Fibroblast of skin of abdomen (primary cell): ENCODE measurements around the gene TLX3.

ENCODE experiments used
- DNase-seq: peaks from one replicate; pipeline ENCODE4 v3.0.0-alpha.2; 2013

TLX3 gene

GRCh38 chr5:171306781-171307591 is 2.1 kb upstream of the TLX3 start:
- DNase-seq, result no peak

DNA sequence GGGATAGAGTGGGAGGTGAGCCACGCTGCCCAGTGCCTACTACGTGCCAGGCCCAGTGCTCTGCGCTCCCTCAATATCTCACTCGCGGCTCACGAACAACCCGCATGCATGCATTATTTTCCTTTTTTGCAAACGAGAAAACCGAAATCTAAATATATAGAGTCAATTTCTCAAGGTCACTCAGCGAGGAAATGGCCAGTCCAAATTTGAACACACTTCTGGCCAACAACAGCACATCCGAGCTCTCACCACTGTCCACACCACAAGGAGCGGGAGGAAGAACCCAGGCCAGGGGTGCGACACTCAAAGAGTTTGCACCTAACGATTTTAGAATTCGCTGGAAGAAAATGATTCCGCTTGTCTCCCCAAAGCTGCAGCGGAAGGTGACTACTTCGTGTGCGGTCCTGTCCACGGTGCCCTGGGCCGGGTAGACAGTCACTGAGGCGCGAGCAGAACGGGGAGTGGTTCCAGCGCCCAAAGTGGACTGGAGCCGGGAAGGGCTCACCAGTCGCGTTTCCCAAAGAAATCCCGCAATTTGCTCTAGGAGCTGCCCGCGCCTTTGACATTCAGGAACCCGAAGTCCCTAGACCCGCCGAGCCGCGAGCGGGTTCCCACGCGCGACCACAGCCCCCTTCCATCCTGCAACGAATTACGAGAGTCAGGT is 1.1 kb upstream of the TLX3 start:
- no peak for DNase-seq

- DNase-seq, result no peak
Observed at GRCh38 chr5:171309276-171310211, 496 bp downstream of the TLX3 start.

DNA sequence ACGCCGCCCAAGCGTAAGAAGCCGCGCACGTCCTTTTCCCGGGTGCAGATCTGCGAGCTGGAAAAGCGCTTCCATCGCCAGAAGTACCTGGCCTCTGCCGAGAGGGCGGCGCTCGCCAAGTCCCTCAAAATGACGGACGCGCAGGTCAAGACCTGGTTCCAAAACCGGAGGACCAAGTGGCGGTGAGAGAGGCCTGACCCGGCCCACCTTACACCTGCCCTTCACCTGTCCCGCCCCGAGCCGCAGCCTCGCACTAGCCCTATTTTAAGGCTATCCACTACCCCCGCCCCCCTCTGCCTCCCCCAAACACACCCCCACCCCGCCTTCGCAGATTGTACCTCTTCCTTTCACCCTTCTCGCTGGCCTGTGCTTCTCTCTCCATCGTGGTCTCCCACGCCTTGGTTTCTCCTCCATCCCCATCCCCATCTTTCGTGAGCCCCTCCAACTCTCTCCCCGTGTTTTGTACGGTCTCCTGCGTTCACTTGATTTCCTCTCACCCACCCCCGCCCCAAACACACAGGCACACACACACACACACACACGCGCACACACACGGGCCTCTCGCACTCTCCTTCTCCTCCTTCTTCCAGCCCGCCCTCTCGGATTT is 1.3 kb downstream of the TLX3 start:
- DNase-seq, result no peak

GRCh38 chr5:171310819-171311321 is 1.8 kb downstream of the TLX3 start:
- no peak for DNase-seq

- no peak for DNase-seq
Observed at GRCh38 chr5:171311322-171312077, 2.5 kb downstream of the TLX3 start.

DNA sequence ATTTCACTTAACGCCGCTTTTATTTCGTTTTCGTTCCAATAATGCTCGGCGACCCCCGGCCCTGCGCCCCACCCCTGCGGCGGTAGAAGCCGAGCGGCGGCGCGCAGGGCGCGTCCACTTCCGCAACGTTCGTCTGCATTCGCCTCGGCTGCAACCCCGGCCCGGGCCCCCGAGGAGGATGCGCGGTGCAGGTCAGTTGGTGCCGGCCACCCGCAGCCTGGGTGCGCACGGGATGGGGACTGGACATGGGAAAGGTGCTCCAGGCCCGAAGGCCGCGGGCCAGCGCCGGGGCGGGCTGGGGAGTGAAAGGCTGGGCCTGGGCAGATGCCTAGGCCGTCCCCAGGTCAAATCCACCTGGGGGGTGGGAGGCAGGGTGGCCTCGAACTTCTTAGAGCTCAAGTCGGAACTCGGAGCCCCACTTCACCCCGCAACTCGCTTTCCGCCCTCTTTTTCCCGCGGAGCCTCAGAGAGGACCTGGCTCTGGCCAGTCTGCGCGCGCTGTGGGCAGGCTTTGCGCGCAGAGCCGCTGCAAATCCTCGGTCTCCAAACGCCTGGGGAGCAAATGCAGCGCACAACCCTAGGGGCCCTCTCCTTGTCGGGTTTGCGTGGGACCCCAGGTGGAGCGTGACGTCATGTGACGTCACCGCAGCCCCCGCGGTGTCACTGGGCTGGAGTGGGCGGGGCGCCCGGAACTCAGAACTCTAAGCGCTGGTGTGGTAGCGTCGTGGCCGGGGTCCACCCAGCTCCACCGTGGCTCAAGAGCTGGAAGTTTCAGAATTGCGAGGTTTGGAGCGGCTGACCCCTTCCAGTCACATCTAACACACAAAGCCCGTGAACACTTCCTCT is 3.3 kb downstream of the TLX3 start:
- no peak for DNase-seq

DNA sequence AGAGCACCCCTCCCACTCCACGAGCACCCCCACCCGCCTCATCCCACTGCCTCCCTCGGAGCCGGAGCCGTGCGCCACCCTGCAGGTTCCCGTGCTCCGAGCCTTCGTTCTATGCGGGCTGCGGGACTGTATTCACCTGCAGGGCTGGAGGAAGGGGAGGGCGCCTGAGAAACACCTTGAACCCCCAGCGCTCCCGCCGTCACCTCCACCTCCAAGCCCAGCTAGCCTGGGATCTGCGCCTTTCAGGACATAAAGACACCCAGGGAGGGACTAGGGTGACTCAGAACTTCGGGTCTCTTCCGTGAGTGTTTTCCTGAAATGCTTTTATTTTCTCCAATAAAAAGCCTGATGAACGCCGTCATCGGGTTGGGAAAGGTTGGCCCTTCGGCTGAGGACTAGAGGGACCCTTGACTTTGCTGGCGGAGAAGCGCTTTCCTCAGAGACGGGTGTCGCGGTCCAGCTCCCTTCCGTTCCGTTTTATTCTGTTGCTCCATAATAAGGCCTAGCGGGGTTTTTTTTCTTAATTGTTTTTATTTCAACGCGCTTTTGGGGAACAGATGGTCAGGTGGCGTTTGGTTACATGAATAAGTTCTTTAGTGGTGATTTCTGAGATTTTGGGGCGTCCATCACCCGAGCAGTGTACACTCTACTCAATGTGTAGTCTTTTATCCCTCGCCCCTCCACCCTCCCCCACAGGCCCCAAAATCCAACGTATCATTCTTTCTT is 4.6 kb downstream of the TLX3 start:
- DNase-seq, result no peak

GRCh38 chr5:171314728-171315385 is 5.8 kb downstream of the TLX3 start:
- DNase-seq, result no peak

- DNase-seq, result no peak
Observed at GRCh38 chr5:171315386-171315891, 6.4 kb downstream of the TLX3 start.

- no peak for DNase-seq
Observed at GRCh38 chr5:171315925-171316257, 6.8 kb downstream of the TLX3 start.

DNA sequence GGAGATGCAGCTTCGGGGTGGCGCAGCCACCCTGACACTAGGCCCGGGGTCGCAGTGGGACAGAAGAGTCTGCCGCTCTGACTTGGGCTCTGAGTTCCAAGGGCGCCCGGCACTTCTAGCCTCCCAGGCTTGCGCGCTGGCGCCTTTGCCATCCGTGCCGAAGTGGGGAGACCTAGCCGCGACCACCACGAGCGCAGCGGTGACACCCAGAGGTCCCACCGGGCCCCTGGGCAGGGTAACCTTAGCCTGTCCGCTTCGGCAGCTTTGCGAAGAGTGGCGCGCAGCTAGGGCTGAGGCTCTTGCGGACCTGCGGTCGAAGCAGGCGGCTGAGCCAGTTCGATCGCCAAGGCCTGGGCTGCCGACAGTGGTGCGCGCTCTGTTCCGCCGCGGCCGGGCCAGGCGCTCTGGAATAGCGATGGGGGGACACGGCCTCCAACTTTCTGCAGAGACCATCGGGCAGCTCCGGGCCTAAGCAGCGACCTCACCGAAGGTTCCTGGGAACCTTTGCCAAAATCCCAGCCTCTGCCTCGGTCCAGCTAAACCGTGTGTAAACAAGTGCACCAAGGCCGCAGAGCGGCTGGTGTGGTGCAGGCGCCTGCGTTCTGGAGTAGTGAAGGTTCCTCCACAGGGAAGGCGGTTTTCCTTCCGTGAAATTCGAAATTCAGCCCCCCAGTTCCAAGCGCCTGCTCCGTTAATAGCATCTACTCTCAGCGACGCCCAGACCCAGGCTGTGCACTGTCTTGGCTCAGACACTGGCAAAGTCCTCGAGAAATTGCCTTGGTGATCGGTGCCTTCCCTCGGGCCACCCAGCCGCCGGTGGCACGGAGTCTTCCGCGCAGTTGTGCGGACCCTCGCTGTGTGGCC is 7.4 kb downstream of the TLX3 start:
- DNase-seq, result no peak

GRCh38 chr5:171317230-171317629 is 8.2 kb downstream of the TLX3 start:
- no peak for DNase-seq

GRCh38 chr5:171318026-171318425 is 9.0 kb downstream of the TLX3 start:
- no peak for DNase-seq

DNA sequence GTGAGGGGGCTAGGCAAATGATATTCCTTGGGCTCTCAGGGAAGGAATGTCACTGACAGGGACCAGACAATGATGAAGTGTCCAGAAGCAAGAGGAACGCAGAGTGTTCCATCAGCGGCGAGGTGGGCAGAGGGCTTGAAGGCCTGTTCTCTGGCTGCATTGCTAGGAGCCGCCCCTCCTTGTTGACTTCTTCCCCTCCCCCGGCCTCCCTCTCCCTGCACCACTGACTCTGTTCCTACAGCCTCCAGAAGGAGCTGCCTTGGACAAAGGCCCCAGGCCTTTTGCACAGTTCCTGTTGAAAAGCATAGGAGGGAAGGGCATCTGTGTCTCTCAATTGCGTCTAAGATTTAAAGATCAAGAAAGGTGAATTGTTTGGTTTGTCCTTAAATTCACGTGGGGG is 12.4 kb downstream of the TLX3 start:
- no peak for DNase-seq

DNA sequence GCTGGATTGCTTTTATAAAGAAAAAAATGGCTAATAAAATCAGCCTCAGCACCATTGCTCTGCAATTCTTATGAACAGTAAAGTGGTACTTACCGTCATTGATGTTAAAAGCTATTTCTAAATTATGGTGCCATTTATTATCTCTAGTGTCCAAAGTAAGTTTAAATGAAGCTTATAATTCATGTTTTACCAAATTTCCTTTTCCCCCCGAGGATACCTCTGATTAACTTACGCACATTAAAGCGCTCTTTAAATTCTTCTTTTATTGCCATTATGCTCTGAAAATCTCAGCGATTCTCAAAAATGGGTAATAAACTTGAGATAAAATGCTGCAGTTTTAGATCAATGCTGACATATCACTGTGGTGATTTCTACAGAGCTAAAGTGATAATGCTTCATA is 13.5 kb downstream of the TLX3 start:
- no peak for DNase-seq

- DNase-seq, result no peak
Observed at GRCh38 chr5:171323007-171323406, 14.0 kb downstream of the TLX3 start.
